OCI-LY7 (cell line): ENCODE measurements around the gene LRG1. TPM values are rescaled to one million over a fixed set of nuclear protein-coding genes. Genes with fewer than 3 reads are reported as not detected.

Experiments
- BruUV-seq: library from RNA; stranded (reverse); fragments of 400-500 nt; replicated peaks from 2 replicates; lab custom pipeline; 2021; lab: Mats Ljungman, UMichigan
- CTCF ChIA-PET: fragments of 300-600 bp; sonication (Branson Sonifier 250); formaldehyde crosslinking; loops from one replicate; lab custom pipeline; 2022; ENCODE audit warnings: antibody characterized with exemption; ENCODE audit not compliant: unreplicated experiment; lab: Charles Lee
- POLR2A ChIA-PET: fragments of 300-600 bp; sonication (Branson Sonifier 250); formaldehyde crosslinking; loops from one replicate; lab custom pipeline; 2022; ENCODE audit warnings: antibody characterized with exemption; lab: Charles Lee
- DNase-seq: peaks from one replicate; pipeline ENCODE4 v3.0.0-alpha.2; 2015; ENCODE audit warnings: low spot score
- H2AFZ ChIP-seq: fragments of 200-600 bp; sonication (generic), shearing (Covaris generic); 2 replicates; pipeline ENCODE4 v1.6.1; 2014; ENCODE audit warnings: mild to moderate bottlenecking, antibody characterized with exemption, low read length, moderate library complexity
- H3K27ac ChIP-seq: fragments of 200-600 bp; sonication (generic); 2 replicates; pipeline ENCODE4 v1.5.1; 2014; ENCODE audit warnings: mixed run types, low read depth, mild to moderate bottlenecking, moderate library complexity, low read length, inconsistent platforms; ENCODE audit not compliant: poor library complexity, severe bottlenecking
- H3K36me3 ChIP-seq: fragments of 200-600 bp; sonication (generic); 2 replicates; pipeline ENCODE4 v1.6.1; 2014; ENCODE audit warnings: mild to moderate bottlenecking, antibody characterized with exemption, low read length, moderate library complexity, mixed read lengths; ENCODE audit not compliant: insufficient read depth
- H3K4me1 ChIP-seq: fragments of 200-600 bp; sonication (generic); 2 replicates; pipeline ENCODE4 v1.5.1; 2014; ENCODE audit warnings: mild to moderate bottlenecking, low read length; ENCODE audit not compliant: insufficient read depth, poor library complexity, severe bottlenecking
- H3K4me2 ChIP-seq: fragments of 200-600 bp; sonication (generic); 2 replicates; pipeline ENCODE4 v1.6.1; 2014; ENCODE audit warnings: mild to moderate bottlenecking, low read length
- H3K4me3 ChIP-seq: fragments of 200-600 bp; sonication (generic); 2 replicates; pipeline ENCODE4 v1.5.1; 2014; ENCODE audit warnings: mild to moderate bottlenecking, low read depth, low read length; ENCODE audit not compliant: poor library complexity, severe bottlenecking
- H3K79me2 ChIP-seq: fragments of 200-600 bp; sonication (generic); 2 replicates; pipeline ENCODE4 v1.6.1; 2016; ENCODE audit warnings: low read depth, mild to moderate bottlenecking, low read length, moderate library complexity, mixed read lengths; ENCODE audit not compliant: insufficient read depth
- H3K9me2 ChIP-seq: fragments of 200-600 bp; sonication (generic); 2 replicates; pipeline ENCODE4 v1.6.1; 2016; ENCODE audit warnings: mild to moderate bottlenecking, low read length, mixed read lengths; ENCODE audit not compliant: insufficient read depth
- H3K9me3 ChIP-seq: fragments of 200-600 bp; sonication (generic); 2 replicates; pipeline ENCODE4 v1.6.1; 2014; ENCODE audit warnings: mild to moderate bottlenecking, mixed run types, low read length, mixed read lengths
- H4K20me1 ChIP-seq: fragments of 200-600 bp; sonication (generic); 2 replicates; pipeline ENCODE4 v1.6.1; 2014; ENCODE audit warnings: mild to moderate bottlenecking, antibody characterized with exemption, low read length, moderate library complexity, mixed read lengths; ENCODE audit not compliant: insufficient read depth
- EZH2phosphoT487 ChIP-seq: fragments of 200-600 bp; sonication (generic); IDR thresholded peaks from 2 replicates; pipeline ENCODE4 v1.6.1; 2018; ENCODE audit warnings: low read depth, borderline replicate concordance, mild to moderate bottlenecking, mixed run types, antibody characterized with exemption, low read length, moderate library complexity, mixed read lengths
- intact Hi-C: fragments of 100-400 bp; cut with micrococcal nuclease; formaldehyde crosslinking; loops from one replicate; pipeline ENCODE4 v1.10.0; 2022; ENCODE audit not compliant: unreplicated experiment
- total RNA-seq, 2 experiments: library from RNA; depleted of rRNA in 1 of 2; stranded (reverse); fragments of >200 nt in 1 of 2; shearing (Covaris generic) in 1 of 2; gene quantifications; 2 replicates each; pipeline ENCODE4 v1.2.3, GENCODE V29; 2014 to 2022
- TF ChIP-seq, protein P1 (sequence below): fragments of 200-600 bp; sonication (generic); conservative IDR thresholded peaks from 2 replicates; pipeline ENCODE4 v1.5.1; 2014; ENCODE audit warnings: mild to moderate bottlenecking, antibody characterized with exemption, low read length, moderate library complexity, mixed read lengths

Gene LRG1
- total RNA-seq, 2 experiments from 2014 or later, result 1.6 to 1.9 TPM

DNA sequence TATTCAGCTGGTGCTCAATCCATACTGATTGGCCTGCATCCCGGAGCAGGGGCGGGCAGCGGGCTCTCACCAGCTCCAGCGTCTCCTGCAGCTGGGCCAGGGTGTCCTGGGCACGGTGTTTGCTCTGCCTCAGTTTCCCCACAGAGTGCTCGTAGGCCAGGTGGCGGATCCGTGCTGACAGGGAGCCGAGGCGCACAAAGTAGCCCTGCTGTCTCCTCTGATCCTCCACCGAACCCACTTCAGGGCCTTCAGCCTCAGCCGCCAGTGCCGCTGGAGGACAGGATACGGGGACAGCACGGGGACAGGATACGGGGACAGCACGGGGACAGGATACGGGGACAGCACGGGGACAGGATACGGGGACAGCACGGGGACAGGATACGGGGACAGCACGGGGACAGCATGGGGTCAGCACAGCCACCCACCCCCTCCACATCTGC is 14.3 kb downstream of the LRG1 start:
- H3K79me2 ChIP-seq, result no peaks in the 10 kb centered on the region
- no peak overlapping the region for H2AFZ ChIP-seq
- ChIA-PET CTCF (interaction anchor here (0.5 kb wide), 1 partner anchor 1250 kb away, joined by 3 read pairs; no protein-coding TSS in a partner anchor), POLR2A (no interaction called here)
- H3K27ac ChIP-seq, result no peak overlapping the region
- no TSS peak for BruUV-seq
- DNase-seq, result no peak
- H3K9me3 ChIP-seq, result no peaks in the 10 kb centered on the region
- no peaks in the 10 kb centered on the region for H3K4me1 ChIP-seq
- no peaks in the 10 kb centered on the region for H3K36me3 ChIP-seq
- no peaks in the 10 kb centered on the region for H3K9me2 ChIP-seq
- no peak for TF ChIP-seq EZH2phosphoT487
- TF ChIP-seq, protein P1, sequence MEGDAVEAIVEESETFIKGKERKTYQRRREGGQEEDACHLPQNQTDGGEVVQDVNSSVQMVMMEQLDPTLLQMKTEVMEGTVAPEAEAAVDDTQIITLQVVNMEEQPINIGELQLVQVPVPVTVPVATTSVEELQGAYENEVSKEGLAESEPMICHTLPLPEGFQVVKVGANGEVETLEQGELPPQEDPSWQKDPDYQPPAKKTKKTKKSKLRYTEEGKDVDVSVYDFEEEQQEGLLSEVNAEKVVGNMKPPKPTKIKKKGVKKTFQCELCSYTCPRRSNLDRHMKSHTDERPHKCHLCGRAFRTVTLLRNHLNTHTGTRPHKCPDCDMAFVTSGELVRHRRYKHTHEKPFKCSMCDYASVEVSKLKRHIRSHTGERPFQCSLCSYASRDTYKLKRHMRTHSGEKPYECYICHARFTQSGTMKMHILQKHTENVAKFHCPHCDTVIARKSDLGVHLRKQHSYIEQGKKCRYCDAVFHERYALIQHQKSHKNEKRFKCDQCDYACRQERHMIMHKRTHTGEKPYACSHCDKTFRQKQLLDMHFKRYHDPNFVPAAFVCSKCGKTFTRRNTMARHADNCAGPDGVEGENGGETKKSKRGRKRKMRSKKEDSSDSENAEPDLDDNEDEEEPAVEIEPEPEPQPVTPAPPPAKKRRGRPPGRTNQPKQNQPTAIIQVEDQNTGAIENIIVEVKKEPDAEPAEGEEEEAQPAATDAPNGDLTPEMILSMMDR, result no peak
- H4K20me1 ChIP-seq, result no peaks in the 10 kb centered on the region
- H3K4me3 ChIP-seq, result no peak overlapping the region
- no peak overlapping the region for H3K4me2 ChIP-seq
- intact Hi-C loops, result no loop called here

DNA sequence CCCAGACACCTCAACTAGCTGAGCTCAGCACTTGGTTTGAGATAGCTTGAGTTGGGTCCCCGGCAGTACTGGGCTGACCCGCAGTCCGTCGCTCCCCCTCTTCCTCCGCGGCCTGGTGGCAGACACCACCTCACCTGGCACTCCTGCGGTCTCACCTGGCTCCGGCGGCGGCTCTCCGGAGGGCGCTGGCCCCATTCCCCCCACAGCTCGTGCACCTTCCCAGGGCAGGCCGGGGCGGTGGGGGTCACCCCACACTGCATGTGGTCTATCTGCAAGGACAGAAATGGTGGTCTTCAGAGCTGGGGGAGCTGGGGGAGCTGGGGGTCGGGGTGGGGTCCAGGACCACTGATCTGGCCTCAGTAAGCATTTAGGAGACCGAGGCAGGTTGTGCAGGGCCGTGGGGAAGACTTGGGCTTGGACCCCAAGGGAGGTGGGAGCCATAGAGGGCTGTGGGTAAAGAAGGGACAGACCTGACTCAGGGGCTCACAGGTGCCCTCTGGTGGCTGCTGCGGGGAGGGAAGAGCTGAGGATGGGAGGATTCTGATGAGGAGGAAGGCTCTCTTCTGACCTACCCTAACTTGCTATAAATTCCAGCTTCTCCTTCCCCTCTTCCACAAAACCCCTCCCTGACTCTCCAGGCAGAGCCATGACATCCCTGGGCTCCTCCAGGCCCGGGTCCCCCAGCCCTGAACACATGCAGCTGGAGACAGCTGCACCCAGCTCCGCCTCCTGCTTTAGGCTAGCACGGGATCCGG is 14.9 kb downstream of the LRG1 start:
- Histone ChIP-seq H3K4me1 (no peaks in the 10 kb centered on the region), H3K9me3 (no peaks in the 10 kb centered on the region), H3K79me2 (no peaks in the 10 kb centered on the region), H3K4me3 (no peak overlapping the region), H2AFZ (no peak overlapping the region), H3K9me2 (no peaks in the 10 kb centered on the region), H4K20me1 (no peaks in the 10 kb centered on the region), H3K27ac (no peak overlapping the region), H3K4me2 (no peak overlapping the region), H3K36me3 (no peaks in the 10 kb centered on the region)
- no TSS peak for BruUV-seq
- DNase-seq, result peak; percentile 45
- POLR2A ChIA-PET, result interaction anchor here (0.8 kb wide), 1 partner anchor 10 kb away, joined by 3 read pairs; the partner anchor contains the start of gene PLIN5
- no peak for TF ChIP-seq EZH2phosphoT487
- TF ChIP-seq, protein P1, result peak; percentile 74
- intact Hi-C loops, result no loop called here
- CTCF ChIA-PET, result interaction anchor here (0.5 kb wide), 1 partner anchor 1249 kb away, joined by 3 read pairs; no protein-coding TSS in a partner anchor
